GM19324 (cell line): ENCODE measurements around the gene ANAPC16.
"Not testable (repeated sequence)": the region's sequence is repeated elsewhere in the genome, so short reads cannot be mapped to it uniquely, and the experiment has no call there.

ENCODE experiments used
- ATAC-seq: cut with Tn5 transposase; IDR thresholded peaks from one replicate; pipeline ENCODE4 v1.9.1; 2021; ENCODE audit warnings: mild to moderate bottlenecking, moderate library complexity; ENCODE audit not compliant: unreplicated experiment, low FRiP score

The ANAPC16 gene

DNA sequence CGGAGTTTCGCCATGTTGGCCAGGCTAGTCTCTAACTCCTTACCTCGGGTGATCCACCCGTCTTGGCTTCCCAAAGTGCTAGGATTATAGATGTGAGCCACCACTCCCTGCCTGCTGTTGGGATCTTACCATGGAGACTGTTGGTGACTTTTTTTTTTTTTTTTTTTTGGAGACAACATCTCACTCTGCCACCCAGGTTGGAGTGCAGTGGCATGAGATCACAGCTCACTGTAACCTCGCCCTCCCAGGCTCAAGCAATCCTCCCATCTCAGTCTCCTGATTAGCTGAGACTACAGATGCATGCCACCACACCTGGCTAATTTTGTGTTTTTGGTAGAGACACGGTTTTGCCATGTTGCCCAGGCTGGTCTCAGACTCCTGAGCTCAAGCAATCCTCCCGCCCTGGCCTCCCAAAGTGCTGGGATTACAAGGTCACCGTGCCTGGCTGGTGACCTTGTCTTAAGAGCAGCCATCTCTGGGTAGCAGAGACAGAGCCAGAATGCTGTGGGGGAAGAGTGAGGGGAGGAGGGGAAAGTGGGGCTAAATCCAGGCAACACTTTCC is 26.0 kb downstream of the ANAPC16 start:
- ATAC-seq: no peak

DNA sequence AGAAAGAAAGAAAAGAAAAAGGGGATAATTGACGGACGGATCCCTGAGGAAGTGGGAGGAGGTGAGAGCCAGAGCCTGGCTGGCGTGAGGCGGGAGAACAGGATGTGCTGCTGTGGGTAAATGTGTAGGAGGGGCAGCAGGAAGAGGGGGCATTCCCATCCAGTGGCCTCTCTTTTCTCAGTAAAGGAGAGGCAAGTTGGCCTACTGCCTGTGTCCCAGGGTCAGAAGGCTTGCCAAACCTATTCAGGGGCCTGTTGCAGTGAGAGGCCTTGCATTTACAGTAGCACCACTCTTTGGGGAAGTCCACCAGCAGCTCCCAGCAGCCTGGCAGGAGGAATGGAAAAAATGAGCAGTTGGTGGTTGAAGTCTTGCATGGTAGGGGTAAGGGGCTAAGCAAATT is 26.9 kb downstream of the ANAPC16 start:
- ATAC-seq: no peak

DNA sequence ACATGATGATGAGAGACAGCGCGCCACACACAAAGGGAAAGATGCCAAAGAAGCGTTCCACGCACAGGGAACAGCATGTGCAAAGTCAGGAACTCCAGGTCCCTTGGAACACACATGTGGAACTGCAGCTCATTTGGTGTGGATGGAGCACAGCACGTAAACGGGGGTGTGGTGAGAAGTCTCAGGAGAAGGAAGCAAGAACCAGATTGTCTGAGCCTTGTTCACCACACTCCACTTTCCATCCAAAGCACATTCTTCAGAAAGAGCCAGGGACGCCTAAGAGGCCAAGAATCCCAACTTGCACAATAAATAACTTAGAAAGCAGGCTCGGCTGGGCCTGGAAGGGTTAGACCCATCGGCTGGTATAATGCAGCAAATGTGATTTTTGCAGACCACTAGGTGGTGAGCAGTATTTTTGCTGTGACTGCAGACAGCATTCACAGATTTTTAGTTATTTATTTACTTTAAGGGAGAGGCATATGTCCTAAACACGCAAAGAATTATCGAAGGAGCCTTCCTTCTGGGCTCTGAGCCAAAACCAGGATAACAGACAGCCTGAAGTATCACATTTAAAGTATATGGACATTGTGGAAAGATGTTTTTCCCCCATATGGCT is 28.1 kb downstream of the ANAPC16 start:
- no peak for ATAC-seq

DNA sequence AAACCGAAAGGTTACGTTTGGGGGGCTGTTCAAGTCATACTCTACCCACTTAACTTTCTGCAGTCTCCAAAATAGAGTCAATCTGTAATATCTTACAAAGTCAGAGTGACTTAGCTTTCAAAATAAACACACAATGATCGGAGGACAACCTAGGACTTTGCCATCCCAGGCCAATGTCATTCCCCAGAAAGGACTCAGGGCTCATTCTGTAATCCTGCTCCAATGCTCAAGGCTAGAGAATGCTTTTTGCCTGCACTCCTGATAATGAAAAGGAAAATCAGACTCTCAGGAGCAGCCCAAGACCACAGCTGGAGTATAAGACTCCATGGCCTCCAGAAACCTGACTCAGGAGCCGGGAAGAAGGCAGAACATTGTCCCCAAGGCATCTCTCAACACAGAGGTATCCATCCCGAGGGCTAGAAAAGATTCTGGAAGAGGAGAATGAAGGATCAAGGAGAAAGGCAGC is 28.8 kb downstream of the ANAPC16 start:
- ATAC-seq: no peak

DNA sequence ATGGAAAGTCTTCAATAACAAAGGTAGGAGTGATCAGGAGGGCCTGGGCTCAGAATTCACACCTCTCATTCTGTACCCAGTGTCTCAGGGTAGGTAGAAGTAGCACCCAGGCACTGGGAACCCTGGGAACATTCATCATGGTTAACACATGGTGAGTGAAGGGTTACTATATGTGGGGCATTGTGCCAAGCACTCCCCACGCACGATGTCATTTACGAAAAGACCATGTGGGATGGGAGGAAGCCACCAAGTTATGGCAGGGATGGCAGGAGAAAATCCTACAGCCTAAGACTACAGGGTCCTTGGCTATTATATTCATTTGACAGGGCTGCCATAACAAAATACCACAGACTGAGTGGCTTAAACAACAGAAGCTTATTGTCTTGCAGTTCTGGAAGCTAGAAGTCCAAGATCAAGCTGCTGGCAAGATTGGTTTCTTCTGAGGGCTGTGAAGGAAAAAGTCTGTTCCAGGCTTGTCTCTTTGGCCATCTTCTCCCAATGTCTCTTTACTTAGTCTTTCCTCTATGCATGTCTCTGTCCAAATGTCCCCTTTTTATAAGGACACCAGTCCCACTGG is 30.2 kb downstream of the ANAPC16 start:
- ATAC-seq: no peak

DNA sequence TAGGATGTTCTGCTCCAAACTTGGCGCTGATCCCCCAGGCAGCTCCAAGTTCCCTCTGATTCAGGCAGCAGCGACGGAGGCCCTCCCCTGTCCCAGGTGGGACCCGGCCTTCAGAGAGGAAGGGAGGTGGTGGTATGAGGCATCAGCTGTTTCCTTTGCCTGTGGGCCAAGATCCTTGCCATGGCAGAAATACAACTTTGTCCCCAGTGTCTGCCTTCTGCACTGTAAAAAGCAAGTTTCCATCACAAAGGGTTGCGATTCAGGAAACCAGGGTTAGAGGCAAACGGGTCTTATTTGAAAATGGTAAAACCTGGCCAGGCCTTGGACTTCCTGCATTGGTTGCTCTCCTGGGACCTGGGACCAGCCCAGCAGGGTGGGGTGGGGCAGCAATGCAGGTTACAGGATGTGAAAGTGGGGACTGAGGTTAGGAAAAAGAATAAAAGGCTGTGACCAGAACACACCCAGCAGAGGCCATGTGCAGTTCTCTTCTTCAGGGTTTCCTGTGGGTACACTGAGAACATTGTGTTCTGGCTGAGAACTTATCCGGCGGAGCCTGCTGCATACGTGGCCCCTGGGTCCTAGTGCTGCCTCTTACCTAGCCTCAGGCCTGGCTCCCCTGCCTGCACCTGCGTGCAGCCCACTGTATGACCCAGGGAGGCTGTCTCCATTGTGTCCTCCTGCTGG is 32.8 kb downstream of the ANAPC16 start:
- peak; percentile 83 for ATAC-seq

DNA sequence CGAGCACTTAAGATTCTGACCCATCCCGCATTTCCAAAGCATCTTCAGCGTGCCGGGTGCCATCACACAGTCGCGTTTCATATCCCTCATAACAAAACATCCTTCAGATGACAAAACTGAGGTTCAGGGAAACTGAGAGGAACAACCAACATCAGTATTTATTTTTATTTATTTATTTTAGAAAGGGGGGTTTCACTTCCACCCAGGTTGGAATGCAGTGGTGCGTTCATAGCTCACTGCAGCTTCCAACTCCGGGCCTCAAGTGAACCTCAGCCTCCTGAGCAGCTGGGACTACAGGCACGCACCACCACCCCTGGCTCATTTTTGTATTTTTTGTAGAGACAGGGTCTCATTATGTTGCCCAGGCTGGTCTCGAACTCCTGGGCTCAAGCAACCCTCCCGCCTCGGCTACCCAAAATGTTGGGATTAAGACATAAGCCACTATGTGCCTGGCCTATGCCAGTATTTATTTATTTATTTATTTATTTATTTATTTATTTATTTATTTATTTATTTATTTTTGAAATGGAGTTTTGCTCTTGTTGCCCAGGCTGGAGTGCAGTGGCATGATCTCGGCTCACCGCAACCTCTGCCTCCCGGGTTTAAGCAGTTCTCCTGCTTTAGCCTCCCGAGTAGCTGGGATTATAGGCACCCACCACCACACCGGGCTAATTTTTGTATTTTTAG is 33.5 kb downstream of the ANAPC16 start:
- ATAC-seq: not testable (repeated sequence)

DNA sequence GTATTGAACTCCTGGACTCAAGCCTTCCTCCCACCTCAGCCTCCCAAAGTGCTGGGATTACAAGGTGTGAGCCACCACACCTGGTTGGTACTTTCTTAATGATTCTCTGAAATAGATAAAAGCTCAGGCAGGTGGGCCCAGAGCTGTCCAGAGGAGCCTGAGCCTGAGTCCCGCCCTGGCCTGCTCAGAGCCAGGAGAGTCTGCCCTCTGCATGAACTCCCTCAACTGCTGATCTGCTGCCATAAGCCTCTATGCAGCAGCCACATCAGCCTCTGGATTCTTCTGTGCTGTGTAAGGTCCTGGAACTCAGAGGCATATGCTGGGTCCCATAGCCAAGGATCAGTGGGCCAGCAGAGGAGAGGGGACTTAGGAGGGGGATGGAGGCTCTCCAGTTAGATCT is 34.9 kb downstream of the ANAPC16 start:
- no peak for ATAC-seq

DNA sequence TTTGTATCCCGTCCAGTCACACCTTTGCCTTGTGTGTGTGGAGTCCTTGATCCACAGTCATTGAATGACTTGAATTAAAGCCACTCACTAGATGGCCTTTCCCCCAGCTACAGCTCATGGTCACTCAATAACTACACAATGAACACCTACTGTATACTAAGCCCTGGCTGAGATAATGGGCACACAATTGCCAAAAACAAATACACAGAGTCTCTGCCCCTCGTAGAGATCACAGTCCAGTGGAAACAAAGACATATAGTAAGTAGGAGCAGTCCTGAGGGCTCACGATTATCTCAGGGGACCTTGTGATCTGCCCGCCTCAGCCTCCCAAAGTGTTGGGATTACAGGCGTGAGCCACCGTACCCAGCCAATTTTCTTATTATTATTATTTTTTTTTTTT is 35.8 kb downstream of the ANAPC16 start:
- ATAC-seq: no peak

DNA sequence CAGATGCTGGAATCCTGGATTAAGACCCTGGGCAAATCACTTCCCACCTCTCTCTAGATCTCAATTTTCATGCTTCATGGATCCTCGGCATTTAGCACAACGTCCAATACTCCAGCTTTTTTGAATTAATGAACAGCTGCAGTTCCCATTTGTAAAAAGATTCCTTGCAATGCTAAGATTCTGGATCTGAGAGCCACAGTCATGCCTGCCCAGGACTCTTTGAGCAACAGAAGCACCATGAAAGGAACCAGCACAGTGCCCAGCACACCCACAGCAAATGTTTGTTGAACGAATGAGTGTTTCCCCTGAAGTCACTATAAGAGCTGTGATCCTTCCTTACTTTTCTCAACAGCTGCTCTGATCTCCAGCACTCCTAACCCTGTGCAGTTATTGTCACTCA is 37.2 kb downstream of the ANAPC16 start:
- no peak for ATAC-seq

DNA sequence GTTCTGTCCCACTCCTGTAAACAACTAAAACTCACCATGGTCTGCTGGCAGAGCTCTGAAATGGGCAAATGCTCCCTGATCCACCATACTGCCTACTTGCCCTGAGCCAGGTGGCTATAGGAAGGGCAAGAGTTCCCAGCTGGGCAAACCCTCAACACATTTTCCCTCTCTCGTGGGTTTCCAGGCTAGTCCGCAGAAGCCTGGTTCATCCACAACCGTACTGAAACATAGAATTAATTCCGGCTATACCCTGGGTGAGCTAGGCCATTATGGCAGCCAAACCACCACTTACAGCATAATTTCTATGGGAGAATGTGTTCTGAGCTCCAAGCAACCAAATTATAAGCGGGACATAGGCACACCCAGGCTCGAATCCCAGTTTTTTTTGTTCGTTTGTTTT is 37.8 kb downstream of the ANAPC16 start:
- no peak for ATAC-seq

DNA sequence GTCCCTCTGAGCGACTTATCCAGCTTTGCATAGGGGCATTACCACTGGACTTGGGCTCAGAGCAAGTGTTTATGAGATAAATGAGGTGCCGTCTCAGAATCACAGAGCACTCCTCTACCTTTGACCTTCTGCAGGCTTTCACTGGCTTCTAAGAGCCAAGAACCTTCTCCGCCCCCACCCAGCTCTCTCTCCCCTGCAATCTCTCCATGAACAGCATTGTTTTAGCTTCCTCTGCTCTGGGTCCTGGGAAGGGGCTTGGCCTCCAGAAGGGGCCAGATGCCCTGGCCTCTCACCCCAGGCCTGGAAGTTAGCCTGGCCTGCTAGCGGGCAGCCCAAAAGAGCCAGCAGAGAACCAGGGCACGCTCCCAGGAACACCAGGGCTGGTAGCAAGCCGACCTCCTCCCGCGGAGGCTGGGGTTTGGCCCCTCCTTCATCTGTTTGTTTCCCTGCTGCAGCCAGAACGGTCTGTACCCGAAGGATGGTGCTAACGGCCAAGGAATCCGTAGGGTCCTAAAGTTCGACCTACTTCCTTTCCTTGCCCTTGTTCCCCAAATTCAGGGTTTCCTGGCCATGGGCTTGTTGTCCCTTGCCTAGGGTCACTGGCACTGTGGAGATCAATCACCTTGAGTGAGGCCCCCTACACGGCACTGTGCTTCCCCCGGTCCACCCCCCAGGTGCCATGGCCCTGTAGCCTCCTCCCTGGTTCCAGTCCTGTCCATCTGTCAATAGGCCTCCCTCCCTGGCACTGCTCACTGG is 39.2 kb downstream of the ANAPC16 start:
- ATAC-seq: no peak

DNA sequence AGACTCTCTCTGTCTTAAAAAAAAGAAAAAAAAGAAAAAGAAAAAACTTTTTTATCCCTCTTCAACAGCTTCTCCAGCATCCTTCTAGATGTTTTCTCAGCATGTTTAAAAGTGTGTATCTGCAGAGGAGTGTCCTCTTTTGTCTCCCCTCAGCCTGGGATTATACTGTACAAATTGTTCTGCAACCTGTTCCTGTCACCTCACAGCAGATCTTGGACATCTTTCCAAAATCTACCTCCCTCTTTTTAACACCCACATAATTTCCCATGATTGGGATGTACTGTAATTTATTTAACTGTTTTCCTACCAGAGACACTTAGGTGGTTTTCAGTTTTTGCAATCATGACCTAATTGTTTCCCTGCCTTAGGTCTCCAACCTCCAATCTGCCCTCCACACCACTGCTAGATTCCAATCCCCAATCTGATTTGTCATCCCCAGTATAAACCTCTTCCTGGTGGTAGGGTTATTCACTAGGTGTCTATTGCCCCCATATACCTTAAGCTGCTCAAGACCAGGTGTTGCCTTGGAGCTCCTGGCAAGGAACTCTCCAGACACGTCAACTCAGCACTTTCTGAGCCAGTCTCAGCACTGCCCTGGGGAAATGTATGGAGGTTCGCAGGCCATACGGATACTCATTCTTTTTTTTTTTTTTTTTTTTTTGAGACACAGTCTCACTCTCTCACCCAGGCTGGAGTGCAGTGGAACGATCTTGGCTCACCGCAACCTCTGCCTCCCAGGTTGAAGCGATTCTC is 40.3 kb downstream of the ANAPC16 start:
- no peak for ATAC-seq

DNA sequence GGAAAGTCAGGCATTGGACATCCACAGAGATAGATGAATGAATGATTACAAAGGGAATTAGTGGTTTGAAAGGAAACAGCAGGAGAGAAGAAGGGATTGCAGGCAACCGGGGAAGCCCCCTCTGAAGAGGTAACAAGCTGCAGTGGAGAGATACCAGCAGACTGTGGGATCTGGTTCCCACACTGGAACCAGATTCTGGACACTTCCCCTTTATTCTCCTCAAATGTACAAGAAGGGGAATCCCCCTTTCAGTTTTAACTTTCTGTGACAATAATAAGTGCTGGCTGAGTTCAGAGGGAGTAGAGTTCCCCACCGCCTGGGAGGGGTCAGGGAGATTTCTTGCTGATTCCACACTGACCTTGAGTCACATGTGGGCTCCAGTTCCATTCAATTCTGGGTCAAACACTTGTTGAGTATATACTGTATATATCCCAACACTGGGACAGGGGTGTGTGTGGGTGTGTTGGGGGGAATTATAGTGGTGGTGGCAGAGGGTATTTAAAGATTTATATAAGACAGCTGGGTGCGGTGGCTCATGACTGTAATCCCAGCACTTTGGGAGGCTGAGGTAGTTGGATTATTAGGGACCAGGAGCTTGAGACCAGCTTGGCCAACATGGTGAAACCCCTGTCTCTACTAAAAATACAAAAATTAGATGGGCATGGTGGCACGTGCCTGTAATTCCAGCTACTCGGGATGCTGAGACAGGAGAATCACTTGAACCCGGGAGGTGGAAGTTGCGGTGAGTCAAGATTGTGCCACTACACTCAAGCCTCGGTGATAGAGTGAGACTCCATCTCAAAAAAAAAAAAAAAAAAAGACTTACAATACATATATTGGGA is 41.5 kb downstream of the ANAPC16 start:
- no peak for ATAC-seq

DNA sequence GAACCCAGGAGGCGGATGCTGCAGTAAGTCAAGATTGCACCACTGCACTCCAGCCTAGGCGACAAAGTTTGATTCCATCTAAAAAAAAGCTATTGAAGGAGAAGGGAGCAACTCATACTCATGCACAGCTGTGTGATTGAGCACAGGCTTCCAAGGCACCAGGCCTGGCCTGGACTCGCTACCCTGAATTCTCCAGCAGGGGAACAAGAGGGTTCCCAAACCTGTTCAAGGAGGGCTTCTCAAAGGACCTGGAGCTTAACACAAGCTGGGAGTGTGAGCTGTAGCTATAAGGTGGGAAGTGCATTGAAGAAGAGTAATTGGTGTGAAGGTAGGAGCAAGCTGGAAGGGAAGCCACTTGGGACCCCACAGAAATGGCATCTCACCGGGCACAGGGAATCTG is 42.8 kb downstream of the ANAPC16 start:
- no peak for ATAC-seq

DNA sequence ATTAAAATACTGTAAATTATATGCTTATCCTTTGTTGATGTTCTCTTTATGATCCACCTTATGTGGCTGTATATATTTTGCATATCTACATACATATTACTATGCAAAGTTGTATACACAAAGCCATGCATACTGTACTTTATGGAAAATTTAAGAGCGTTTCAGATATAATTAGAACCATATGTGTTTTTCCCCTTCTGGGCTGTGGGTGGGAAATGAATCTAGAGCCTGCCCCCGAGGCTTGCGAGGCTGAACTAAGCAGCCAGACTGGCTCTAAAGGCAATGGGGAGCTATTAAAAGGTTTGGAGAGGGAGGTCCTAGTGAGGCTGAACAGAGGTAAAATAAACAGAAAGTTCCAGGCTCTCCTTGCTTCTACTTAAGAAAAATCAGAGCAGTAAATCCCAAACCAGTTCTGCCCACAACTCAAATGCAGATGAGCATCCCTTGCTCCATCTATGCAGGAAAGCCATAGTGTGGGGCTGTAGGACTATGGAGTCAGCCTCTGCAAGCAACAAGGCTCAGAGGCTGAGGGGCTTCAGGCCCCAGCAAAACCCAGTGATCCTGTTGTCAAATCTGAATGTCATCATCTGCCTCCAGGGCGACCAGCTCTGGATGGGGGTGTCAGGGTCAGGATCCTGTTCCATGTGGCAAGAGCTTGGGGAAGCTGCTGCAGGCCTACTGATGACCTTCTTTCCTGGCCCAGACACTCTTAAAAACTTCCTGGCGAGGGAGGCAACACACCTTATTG is 43.9 kb downstream of the ANAPC16 start:
- no peak for ATAC-seq

DNA sequence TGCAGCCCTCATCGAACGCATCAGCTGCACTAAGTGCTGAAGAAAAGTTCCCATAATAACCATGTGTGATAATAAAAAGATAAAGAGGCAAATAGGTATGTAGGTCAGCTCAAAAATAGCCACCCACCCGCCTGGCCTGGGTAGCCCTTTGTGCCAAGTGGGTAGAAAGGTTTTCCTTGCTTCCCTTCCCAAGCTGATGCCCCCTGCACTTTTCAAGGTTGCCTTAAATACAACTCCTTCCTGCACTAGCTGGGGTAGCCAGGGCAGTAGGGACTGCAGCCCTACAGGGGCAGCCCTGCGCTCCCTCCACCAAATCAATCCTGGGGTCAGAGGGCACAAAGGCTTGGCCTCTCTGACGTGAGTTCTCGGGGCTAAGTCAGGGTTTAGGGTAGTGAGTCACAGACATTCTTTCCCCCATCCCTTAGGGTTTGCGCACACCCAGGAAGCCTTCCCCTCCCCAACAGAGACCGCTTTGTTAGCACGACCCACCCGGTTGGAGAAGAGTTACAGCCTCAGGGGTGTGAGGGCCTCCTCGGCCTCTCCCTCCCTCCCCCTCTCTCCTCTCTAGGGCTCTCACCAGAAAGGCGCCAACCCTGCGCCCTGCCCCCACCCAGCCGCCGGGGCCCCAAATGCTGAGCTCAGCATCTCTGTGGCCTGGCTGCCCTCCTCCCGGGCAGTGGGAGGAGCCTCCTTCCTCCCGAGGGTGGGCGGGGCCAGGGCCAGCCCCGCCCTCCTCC is 44.6 kb downstream of the ANAPC16 start:
- peak; percentile 67 for ATAC-seq
